ENCODE results near the gene PTPRF. TPM values are rescaled to one million over a fixed set of nuclear protein-coding genes. Genes with fewer than 3 reads are reported as not detected.

Gene PTPRF
- total and polyA plus RNA-seq, 11 donors: 0.91 to 74.1 (median 5.8) TPM

GRCh38 chr1:43659212-43660166 is 128.8 kb downstream of the PTPRF start:
- no peaks in the 10 kb centered on the region for H3K9me3 ChIP-seq
- H3K4me3 ChIP-seq: no peak overlapping the region
- H3K27ac ChIP-seq: no peak overlapping the region
- DNase-seq: no peak
- H3K36me3 ChIP-seq: peaks cover 0 to 100% (median 99%) of the 10 kb centered on the region in 9 donors
- no peaks in the 10 kb centered on the region for H3K27me3 ChIP-seq
- intact Hi-C loops (cut with DNase I): loop anchor here in 3 of 10 donors (5.0 to 10.0 kb wide), 2 partner anchors 38 to 135 kb away; no protein-coding TSS in a partner anchor
- no peaks in the 10 kb centered on the region for H3K4me1 ChIP-seq
- TF ChIP-seq CTCF (IDR thresholded peaks at IDR 0.05): no peak
- no peak for TF ChIP-seq POLR2A (IDR thresholded peaks at IDR 0.05)
- no peak for ATAC-seq
- WGBS, 4 donors: 89 to 94% (median 93%) methylated on average over 14 of the region's 14 CpGs

GRCh38 chr1:43660355-43660754 is 129.7 kb downstream of the PTPRF start:
- intact Hi-C loops (cut with DNase I): loop anchor here in 1 of 10 donors (5.0 kb wide), 1 partner anchor 37 kb away; no protein-coding TSS in a partner anchor
- H3K27me3 ChIP-seq: no peaks in the 10 kb centered on the region
- H3K27ac ChIP-seq: no peak overlapping the region
- H3K4me3 ChIP-seq: no peak overlapping the region
- H3K9me3 ChIP-seq: no peaks in the 10 kb centered on the region
- no peaks in the 10 kb centered on the region for H3K4me1 ChIP-seq
- DNase-seq: no peak
- 78 to 81% (median 80%) methylated on average over 4 of the region's 4 CpGs for WGBS, 4 donors
- no peak for ATAC-seq
- peaks cover under 1 to 100% (median 100%) of the 10 kb centered on the region in 9 donors for H3K36me3 ChIP-seq
- TF ChIP-seq POLR2A (IDR thresholded peaks at IDR 0.05) (no peak), CTCF (IDR thresholded peaks at IDR 0.05) (no peak)

- Histone ChIP-seq H3K27ac (no peak overlapping the region), H3K36me3 (peaks cover 5 to 100% (median 100%) of the 10 kb centered on the region in 9 donors), H3K27me3 (no peaks in the 10 kb centered on the region), H3K4me1 (no peaks in the 10 kb centered on the region), H3K4me3 (no peak overlapping the region), H3K9me3 (no peaks in the 10 kb centered on the region)
- ATAC-seq: no peak
- intact Hi-C loops (cut with DNase I): loop anchor here in 1 of 10 donors (5.0 kb wide), 1 partner anchor 33 kb away; no protein-coding TSS in a partner anchor
- 83 to 90% (median 86%) methylated on average over 4 of the region's 4 CpGs for whole genome bisulfite sequencing, 4 donors
- no peak for TF ChIP-seq CTCF (IDR thresholded peaks at IDR 0.05)
- no peak for TF ChIP-seq POLR2A (IDR thresholded peaks at IDR 0.05)
- no peak for DNase-seq
Measured at GRCh38 chr1:43664369-43664768, 133.7 kb downstream of the PTPRF start.

GRCh38 chr1:43666608-43667007 is 135.9 kb downstream of the PTPRF start:
- Histone ChIP-seq H3K9me3 (no peaks in the 10 kb centered on the region), H3K27ac (no peak overlapping the region), H3K4me3 (no peak overlapping the region), H3K27me3 (no peaks in the 10 kb centered on the region), H3K36me3 (peaks cover 6 to 100% (median 100%) of the 10 kb centered on the region in 9 donors), H3K4me1 (peaks cover 0 to 5% (median 0%) of the 10 kb centered on the region in 12 donors)
- TF ChIP-seq POLR2A (IDR thresholded peaks at IDR 0.05) (no peak), CTCF (IDR thresholded peaks at IDR 0.05) (no peak)
- intact Hi-C loops (cut with DNase I): no loop called here
- ATAC-seq: no peak
- DNase-seq: no peak
